Ishikawa (cell line): ENCODE results near the gene METTL13.

ENCODE experiments used
- CEBPB ChIP-seq: IDR thresholded peaks from 2 replicates; pipeline ENCODE4 v1.6.1; 2012
- CREB1 ChIP-seq: IDR thresholded peaks from 2 replicates; pipeline ENCODE4 v1.6.1; 2012; ENCODE audit warnings: low read depth
- EGR1 ChIP-seq: IDR thresholded peaks from 2 replicates; pipeline ENCODE4 v1.6.1; 2012
- EP300 ChIP-seq: IDR thresholded peaks from 2 replicates; pipeline ENCODE4 v1.6.1; 2012; ENCODE audit warnings: borderline replicate concordance
- FOXM1 ChIP-seq: IDR thresholded peaks from 2 replicates; pipeline ENCODE4 v1.6.1; 2012; ENCODE audit warnings: low read depth, borderline replicate concordance
- NFIC ChIP-seq: IDR thresholded peaks from 2 replicates; pipeline ENCODE4 v1.6.1; 2012
- RAD21 ChIP-seq: IDR thresholded peaks from 2 replicates; pipeline ENCODE4 v1.6.1; 2012; ENCODE audit warnings: low read depth
- TAF1 ChIP-seq: IDR thresholded peaks from 2 replicates; pipeline ENCODE4 v1.6.1; 2012; ENCODE audit warnings: low read depth, mild to moderate bottlenecking
- TCF12 ChIP-seq: IDR thresholded peaks from 2 replicates; pipeline ENCODE4 v1.6.1; 2012; ENCODE audit warnings: low read depth
- TEAD4 ChIP-seq: IDR thresholded peaks from 2 replicates; pipeline ENCODE4 v1.6.1; 2012
- YY1 ChIP-seq: IDR thresholded peaks from 2 replicates; pipeline ENCODE4 v1.6.1; 2012; ENCODE audit warnings: low read depth
- ZBTB7A ChIP-seq: IDR thresholded peaks from 2 replicates; pipeline ENCODE4 v1.6.1; 2012; ENCODE audit warnings: low read depth
- TF ChIP-seq, protein P1 (sequence below): IDR thresholded peaks from 2 replicates; pipeline ENCODE4 v1.6.1; 2012
- TF ChIP-seq, protein P2 (sequence below): IDR thresholded peaks from 2 replicates; pipeline ENCODE4 v1.6.1; 2012; ENCODE audit warnings: low read depth, mild to moderate bottlenecking
- TF ChIP-seq, protein P3 (sequence below): IDR thresholded peaks from 2 replicates; pipeline ENCODE4 v1.6.1; 2012

Gene METTL13, protein sequence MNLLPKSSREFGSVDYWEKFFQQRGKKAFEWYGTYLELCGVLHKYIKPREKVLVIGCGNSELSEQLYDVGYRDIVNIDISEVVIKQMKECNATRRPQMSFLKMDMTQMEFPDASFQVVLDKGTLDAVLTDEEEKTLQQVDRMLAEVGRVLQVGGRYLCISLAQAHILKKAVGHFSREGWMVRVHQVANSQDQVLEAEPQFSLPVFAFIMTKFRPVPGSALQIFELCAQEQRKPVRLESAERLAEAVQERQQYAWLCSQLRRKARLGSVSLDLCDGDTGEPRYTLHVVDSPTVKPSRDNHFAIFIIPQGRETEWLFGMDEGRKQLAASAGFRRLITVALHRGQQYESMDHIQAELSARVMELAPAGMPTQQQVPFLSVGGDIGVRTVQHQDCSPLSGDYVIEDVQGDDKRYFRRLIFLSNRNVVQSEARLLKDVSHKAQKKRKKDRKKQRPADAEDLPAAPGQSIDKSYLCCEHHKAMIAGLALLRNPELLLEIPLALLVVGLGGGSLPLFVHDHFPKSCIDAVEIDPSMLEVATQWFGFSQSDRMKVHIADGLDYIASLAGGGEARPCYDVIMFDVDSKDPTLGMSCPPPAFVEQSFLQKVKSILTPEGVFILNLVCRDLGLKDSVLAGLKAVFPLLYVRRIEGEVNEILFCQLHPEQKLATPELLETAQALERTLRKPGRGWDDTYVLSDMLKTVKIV

GRCh38 chr1:171781176-171781875 lies at the start of gene METTL13:
Gene METTL13, plus strand, starts transcription at chr1:171781660. Its CDS starts 308 bp downstream, at chr1:171781968.
- TF ChIP-seq YY1 (no peak), CREB1 (peak; percentile 79), TAF1 (peak; percentile 70), TEAD4 (no peak), RAD21 (no peak), EP300 (no peak), NFIC (no peak), FOXM1 (peak; percentile 64; the same call in 1 of the 2 replicates), CEBPB (no peak), EGR1 (no peak), TCF12 (no peak; the same call in 1 of the 2 replicates), ZBTB7A (0 out of 2 replicates have a peak, but pooled peaks have one; percentile 53)
- TF ChIP-seq, protein P1, sequence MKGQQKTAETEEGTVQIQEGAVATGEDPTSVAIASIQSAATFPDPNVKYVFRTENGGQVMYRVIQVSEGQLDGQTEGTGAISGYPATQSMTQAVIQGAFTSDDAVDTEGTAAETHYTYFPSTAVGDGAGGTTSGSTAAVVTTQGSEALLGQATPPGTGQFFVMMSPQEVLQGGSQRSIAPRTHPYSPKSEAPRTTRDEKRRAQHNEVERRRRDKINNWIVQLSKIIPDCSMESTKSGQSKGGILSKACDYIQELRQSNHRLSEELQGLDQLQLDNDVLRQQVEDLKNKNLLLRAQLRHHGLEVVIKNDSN, result peak; percentile 54; the same call in 1 of the 2 replicates
- TF ChIP-seq, protein P2, sequence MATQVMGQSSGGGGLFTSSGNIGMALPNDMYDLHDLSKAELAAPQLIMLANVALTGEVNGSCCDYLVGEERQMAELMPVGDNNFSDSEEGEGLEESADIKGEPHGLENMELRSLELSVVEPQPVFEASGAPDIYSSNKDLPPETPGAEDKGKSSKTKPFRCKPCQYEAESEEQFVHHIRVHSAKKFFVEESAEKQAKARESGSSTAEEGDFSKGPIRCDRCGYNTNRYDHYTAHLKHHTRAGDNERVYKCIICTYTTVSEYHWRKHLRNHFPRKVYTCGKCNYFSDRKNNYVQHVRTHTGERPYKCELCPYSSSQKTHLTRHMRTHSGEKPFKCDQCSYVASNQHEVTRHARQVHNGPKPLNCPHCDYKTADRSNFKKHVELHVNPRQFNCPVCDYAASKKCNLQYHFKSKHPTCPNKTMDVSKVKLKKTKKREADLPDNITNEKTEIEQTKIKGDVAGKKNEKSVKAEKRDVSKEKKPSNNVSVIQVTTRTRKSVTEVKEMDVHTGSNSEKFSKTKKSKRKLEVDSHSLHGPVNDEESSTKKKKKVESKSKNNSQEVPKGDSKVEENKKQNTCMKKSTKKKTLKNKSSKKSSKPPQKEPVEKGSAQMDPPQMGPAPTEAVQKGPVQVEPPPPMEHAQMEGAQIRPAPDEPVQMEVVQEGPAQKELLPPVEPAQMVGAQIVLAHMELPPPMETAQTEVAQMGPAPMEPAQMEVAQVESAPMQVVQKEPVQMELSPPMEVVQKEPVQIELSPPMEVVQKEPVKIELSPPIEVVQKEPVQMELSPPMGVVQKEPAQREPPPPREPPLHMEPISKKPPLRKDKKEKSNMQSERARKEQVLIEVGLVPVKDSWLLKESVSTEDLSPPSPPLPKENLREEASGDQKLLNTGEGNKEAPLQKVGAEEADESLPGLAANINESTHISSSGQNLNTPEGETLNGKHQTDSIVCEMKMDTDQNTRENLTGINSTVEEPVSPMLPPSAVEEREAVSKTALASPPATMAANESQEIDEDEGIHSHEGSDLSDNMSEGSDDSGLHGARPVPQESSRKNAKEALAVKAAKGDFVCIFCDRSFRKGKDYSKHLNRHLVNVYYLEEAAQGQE, result no peak
- TF ChIP-seq, protein P3, sequence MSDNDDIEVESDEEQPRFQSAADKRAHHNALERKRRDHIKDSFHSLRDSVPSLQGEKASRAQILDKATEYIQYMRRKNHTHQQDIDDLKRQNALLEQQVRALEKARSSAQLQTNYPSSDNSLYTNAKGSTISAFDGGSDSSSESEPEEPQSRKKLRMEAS, result peak; percentile 90

DNA sequence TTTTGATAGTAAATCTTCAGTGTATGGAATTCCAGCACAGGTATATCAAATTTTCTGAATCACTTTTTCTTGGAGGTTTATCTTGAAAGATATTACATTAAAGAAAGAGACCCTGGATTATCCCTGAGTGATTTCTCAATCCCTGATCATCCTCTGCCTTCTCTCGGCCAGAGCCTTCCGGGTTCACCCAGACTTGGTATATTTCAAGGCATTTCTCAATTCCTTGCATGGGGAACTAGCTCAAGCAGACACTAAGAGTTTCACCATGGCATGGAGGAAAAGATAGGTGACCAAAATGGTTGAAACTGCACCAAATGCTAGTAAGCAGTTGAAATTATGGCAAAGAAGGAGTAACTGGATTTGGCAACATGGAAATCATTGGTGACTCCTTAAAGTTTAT lies 45.3 kb upstream of the METTL13 start:
- no peak for TF ChIP-seq EP300
- no peak for TF ChIP-seq TCF12
- TF ChIP-seq TEAD4, result no peak
- TF ChIP-seq CREB1, result no peak
- TF ChIP-seq CEBPB, result no peak
- TF ChIP-seq, protein P1, result no peak
- no peak for TF ChIP-seq FOXM1
- TF ChIP-seq TAF1, result no peak
- no peak for TF ChIP-seq RAD21
- TF ChIP-seq EGR1, result no peak
- TF ChIP-seq NFIC, result no peak
- TF ChIP-seq, protein P2, result no peak
- TF ChIP-seq, protein P3, result no peak
- TF ChIP-seq ZBTB7A, result no peak
- TF ChIP-seq YY1, result no peak

DNA sequence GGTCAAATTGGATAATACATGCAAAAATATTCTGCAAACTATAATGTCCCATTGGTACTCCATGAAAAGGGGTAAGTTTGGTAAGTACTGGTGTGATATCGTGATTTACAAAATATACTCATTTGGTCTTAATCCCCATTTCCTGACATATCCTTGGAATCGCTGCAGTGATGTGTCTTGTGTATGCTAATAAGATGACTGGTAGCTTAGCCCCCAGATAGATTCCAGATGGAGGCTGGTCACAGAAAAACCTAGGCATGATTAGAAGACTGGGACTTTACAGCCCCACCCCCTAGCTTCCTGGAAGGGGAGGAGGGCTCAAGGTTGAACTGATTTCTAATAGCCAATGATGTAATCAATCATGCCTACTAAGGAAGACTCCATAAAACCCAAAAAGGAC lies 42.5 kb upstream of the METTL13 start:
- no peak for TF ChIP-seq TAF1
- TF ChIP-seq TEAD4, result no peak
- TF ChIP-seq CEBPB, result no peak
- TF ChIP-seq, protein P3, result no peak
- no peak for TF ChIP-seq ZBTB7A
- no peak for TF ChIP-seq EGR1
- TF ChIP-seq, protein P2, result no peak
- TF ChIP-seq NFIC, result no peak
- no peak for TF ChIP-seq EP300
- TF ChIP-seq RAD21, result no peak
- TF ChIP-seq CREB1, result no peak
- no peak for TF ChIP-seq FOXM1
